Measurements from ENCODE around the gene ANK3.
"Not testable (repeated sequence)": the region's sequence is repeated elsewhere in the genome, so short reads cannot be mapped to it uniquely, and the experiment has no call there.

Gene ANK3

GRCh38 chr10:60309891-60310290 is 79.8 kb downstream of the ANK3 start:
- Mint-ChIP-seq H3K27ac (no peak overlapping the region), H3K36me3 (ENCODE audit: low read depth) (no peaks in the 10 kb centered on the region), H3K9me3 (no peaks in the 10 kb centered on the region), H3K27me3 (peaks cover 1% of the 10 kb centered on the region), H3K4me1 (ENCODE audit: low read depth) (peaks cover 6% of the 10 kb centered on the region), H3K4me3 (no peak overlapping the region)
- intact Hi-C loops (cut with micrococcal nuclease): no loop called here

GRCh38 chr10:60309371-60309770 is 80.3 kb downstream of the ANK3 start:
- peaks cover 6% of the 10 kb centered on the region for H3K4me1 Mint-ChIP-seq (ENCODE audit: low read depth)
- H3K36me3 Mint-ChIP-seq (ENCODE audit: low read depth): no peaks in the 10 kb centered on the region
- H3K9me3 Mint-ChIP-seq: no peaks in the 10 kb centered on the region
- intact Hi-C loops (cut with micrococcal nuclease): no loop called here
- peaks cover 1% of the 10 kb centered on the region for H3K27me3 Mint-ChIP-seq
- H3K4me3 Mint-ChIP-seq: no peak overlapping the region
- H3K27ac Mint-ChIP-seq: no peak overlapping the region

- Mint-ChIP-seq H3K36me3 (ENCODE audit: low read depth) (no peaks in the 10 kb centered on the region), H3K4me1 (ENCODE audit: low read depth) (no peaks in the 10 kb centered on the region), H3K27ac (no peak overlapping the region), H3K9me3 (no peaks in the 10 kb centered on the region), H3K27me3 (peaks cover 1% of the 10 kb centered on the region), H3K4me3 (no peak overlapping the region)
- intact Hi-C loops (cut with micrococcal nuclease): no loop called here
Observed at GRCh38 chr10:60305380-60305892, 84.2 kb downstream of the ANK3 start.

- Mint-ChIP-seq H3K4me3 (no peak overlapping the region), H3K27ac (no peak overlapping the region), H3K36me3 (ENCODE audit: low read depth) (no peaks in the 10 kb centered on the region), H3K27me3 (peaks cover under 1% of the 10 kb centered on the region), H3K4me1 (ENCODE audit: low read depth) (no peaks in the 10 kb centered on the region), H3K9me3 (no peaks in the 10 kb centered on the region)
- intact Hi-C loops (cut with micrococcal nuclease): no loop called here
Observed at GRCh38 chr10:60304829-60305379, 84.8 kb downstream of the ANK3 start.

- Mint-ChIP-seq H3K4me1 (ENCODE audit: low read depth) (no peaks in the 10 kb centered on the region), H3K4me3 (no peak overlapping the region), H3K27me3 (no peaks in the 10 kb centered on the region), H3K36me3 (ENCODE audit: low read depth) (no peaks in the 10 kb centered on the region), H3K9me3 (no peaks in the 10 kb centered on the region), H3K27ac (no peak overlapping the region)
- intact Hi-C loops (cut with micrococcal nuclease): no loop called here
Observed at GRCh38 chr10:60303778-60304177, 85.9 kb downstream of the ANK3 start.

GRCh38 chr10:60299961-60300883 is 89.5 kb downstream of the ANK3 start:
- intact Hi-C loops (cut with micrococcal nuclease): no loop called here
- no peaks in the 10 kb centered on the region for H3K9me3 Mint-ChIP-seq

GRCh38 chr10:60299390-60299778 is 90.3 kb downstream of the ANK3 start:
- intact Hi-C loops (cut with micrococcal nuclease): no loop called here
- Mint-ChIP-seq H3K4me1 (ENCODE audit: low read depth) (no peaks in the 10 kb centered on the region), H3K36me3 (ENCODE audit: low read depth) (no peaks in the 10 kb centered on the region), H3K9me3 (no peaks in the 10 kb centered on the region), H3K27me3 (no peaks in the 10 kb centered on the region), H3K4me3 (no peak overlapping the region), H3K27ac (no peak overlapping the region)

More at GRCh38 chr10:60299961-60300883, 89.5 kb downstream of the ANK3 start:
- Mint-ChIP-seq H3K4me1 (ENCODE audit: low read depth) (no peaks in the 10 kb centered on the region), H3K27ac (no peak overlapping the region), H3K36me3 (ENCODE audit: low read depth) (no peaks in the 10 kb centered on the region), H3K27me3 (no peaks in the 10 kb centered on the region), H3K4me3 (no peak overlapping the region)

- no peaks in the 10 kb centered on the region for H3K27me3 Mint-ChIP-seq
- no peaks in the 10 kb centered on the region for H3K9me3 Mint-ChIP-seq
- no peaks in the 10 kb centered on the region for H3K4me1 Mint-ChIP-seq (ENCODE audit: low read depth)
- H3K4me3 Mint-ChIP-seq: no peak overlapping the region
- H3K36me3 Mint-ChIP-seq (ENCODE audit: low read depth): no peaks in the 10 kb centered on the region
- no peak overlapping the region for H3K27ac Mint-ChIP-seq
- intact Hi-C loops (cut with micrococcal nuclease): no loop called here
Observed at GRCh38 chr10:60298408-60299389, 91.0 kb downstream of the ANK3 start.

- intact Hi-C loops (cut with micrococcal nuclease): no loop called here
- no peak overlapping the region for H3K27ac Mint-ChIP-seq
- no peak overlapping the region for H3K4me3 Mint-ChIP-seq
- H3K4me1 Mint-ChIP-seq (ENCODE audit: low read depth): no peaks in the 10 kb centered on the region
- H3K9me3 Mint-ChIP-seq: no peaks in the 10 kb centered on the region
- no peaks in the 10 kb centered on the region for H3K36me3 Mint-ChIP-seq (ENCODE audit: low read depth)
- no peaks in the 10 kb centered on the region for H3K27me3 Mint-ChIP-seq
Observed at GRCh38 chr10:60296073-60296472, 93.6 kb downstream of the ANK3 start.

GRCh38 chr10:60295028-60295937 is 94.4 kb downstream of the ANK3 start:
- Mint-ChIP-seq H3K27me3 (no peaks in the 10 kb centered on the region), H3K9me3 (no peaks in the 10 kb centered on the region), H3K27ac (no peak overlapping the region), H3K36me3 (ENCODE audit: low read depth) (no peaks in the 10 kb centered on the region), H3K4me1 (ENCODE audit: low read depth) (no peaks in the 10 kb centered on the region), H3K4me3 (no peak overlapping the region)
- intact Hi-C loops (cut with micrococcal nuclease): no loop called here

GRCh38 chr10:60293581-60294175 is 96.0 kb downstream of the ANK3 start:
- intact Hi-C loops (cut with micrococcal nuclease): no loop called here
- Mint-ChIP-seq H3K4me1 (ENCODE audit: low read depth) (no peaks in the 10 kb centered on the region), H3K27me3 (peaks cover 2% of the 10 kb centered on the region), H3K4me3 (no peak overlapping the region), H3K9me3 (no peaks in the 10 kb centered on the region), H3K27ac (no peak overlapping the region), H3K36me3 (ENCODE audit: low read depth) (no peaks in the 10 kb centered on the region)

- H3K27ac Mint-ChIP-seq: no peak overlapping the region
- H3K4me3 Mint-ChIP-seq: no peak overlapping the region
- intact Hi-C loops (cut with micrococcal nuclease): no loop called here
Observed at GRCh38 chr10:60292998-60293397, 96.7 kb downstream of the ANK3 start.

GRCh38 chr10:60292536-60292935 is 97.1 kb downstream of the ANK3 start:
- H3K9me3 Mint-ChIP-seq; H3K4me3 Mint-ChIP-seq; intact Hi-C loops (cut with micrococcal nuclease); H3K36me3 Mint-ChIP-seq (ENCODE audit: low read depth); H3K27ac Mint-ChIP-seq; H3K4me1 Mint-ChIP-seq (ENCODE audit: low read depth); H3K27me3 Mint-ChIP-seq: not testable (repeated sequence)

More at GRCh38 chr10:60292998-60293397, 96.7 kb downstream of the ANK3 start:
- Mint-ChIP-seq H3K36me3 (ENCODE audit: low read depth) (no peaks in the 10 kb centered on the region), H3K9me3 (no peaks in the 10 kb centered on the region), H3K27me3 (peaks cover 2% of the 10 kb centered on the region), H3K4me1 (ENCODE audit: low read depth) (no peaks in the 10 kb centered on the region)
